Duodenal mucosa (tissue), 2 donors: ENCODE data around the gene TFR2.

Experiments used
- H3K27ac ChIP-seq: one replicate; pipeline ENCODE4 v1.7.0; 2013; ENCODE audit warnings: low read depth, low read length
- H3K27me3 ChIP-seq, 2 donors: one replicate each; pipeline ENCODE4 v1.7.0; 2013; ENCODE audit warnings: low read length in 2 of 2, control low read depth in 1 of 2; ENCODE audit not compliant: insufficient read depth in 2 of 2, control insufficient read depth in 1 of 2
- H3K36me3 ChIP-seq, 2 donors: one replicate each; pipeline ENCODE4 v1.7.0; 2013; ENCODE audit warnings: low read length in 2 of 2, control low read depth in 1 of 2; ENCODE audit not compliant: insufficient read depth in 2 of 2, control insufficient read depth in 1 of 2
- H3K4me1 ChIP-seq, 2 donors: one replicate each; pipeline ENCODE4 v1.7.0; 2013; ENCODE audit warnings: low read length in 2 of 2, control low read depth in 1 of 2; ENCODE audit not compliant: insufficient read depth in 2 of 2, control insufficient read depth in 1 of 2
- H3K4me3 ChIP-seq, 2 donors: one replicate each; pipeline ENCODE4 v1.7.0; 2013; ENCODE audit warnings: low read length in 2 of 2, low read depth in 1 of 2
- H3K9ac ChIP-seq, 2 donors: one replicate each; pipeline ENCODE4 v1.7.0; 2013; ENCODE audit warnings: low read length in 2 of 2, low read depth in 1 of 2
- H3K9me3 ChIP-seq, 2 donors: one replicate each; pipeline ENCODE4 v1.7.0; 2013; ENCODE audit warnings: low read length in 2 of 2, control low read depth in 1 of 2; ENCODE audit not compliant: control insufficient read depth in 1 of 2

The TFR2 gene

DNA sequence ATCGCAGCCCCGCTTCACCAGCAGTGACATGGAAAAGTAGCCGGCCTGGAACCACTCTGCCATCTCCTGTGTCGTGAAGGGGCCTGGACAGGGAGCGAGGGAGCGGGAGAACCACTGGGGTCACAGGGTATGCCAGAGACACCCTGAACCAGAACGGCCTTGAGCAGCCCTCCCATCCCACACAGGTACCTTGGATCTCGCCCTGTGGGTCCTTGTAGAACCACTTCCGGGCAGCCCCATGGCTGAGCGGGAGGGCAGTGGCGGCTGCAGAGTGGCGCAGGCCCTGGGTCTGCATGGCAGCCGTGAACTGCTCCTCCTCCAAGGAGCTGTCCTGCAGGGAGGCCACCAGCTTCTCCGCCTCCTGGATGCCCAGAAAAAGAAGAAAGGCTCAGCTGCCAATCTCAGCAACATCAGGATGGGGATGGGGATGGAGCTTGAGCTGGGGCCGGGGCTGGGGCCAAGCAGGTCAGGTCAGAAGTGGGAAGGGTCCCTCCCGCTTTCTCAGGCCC, 43.2 kb upstream of the TFR2 start:
- peaks cover 20 to 87% of the 10 kb centered on the region in 2 donors for H3K36me3 ChIP-seq
- H3K4me3 ChIP-seq: no peak overlapping the region
- no peaks in the 10 kb centered on the region for H3K9me3 ChIP-seq
- no peak overlapping the region for H3K9ac ChIP-seq
- H3K27me3 ChIP-seq: no peaks in the 10 kb centered on the region
- no peak overlapping the region for H3K27ac ChIP-seq
- no peaks in the 10 kb centered on the region for H3K4me1 ChIP-seq

- H3K4me1 ChIP-seq: no peaks in the 10 kb centered on the region
- H3K4me3 ChIP-seq: no peak overlapping the region
- H3K27me3 ChIP-seq: no peaks in the 10 kb centered on the region
- peaks cover 20 to 85% of the 10 kb centered on the region in 2 donors for H3K36me3 ChIP-seq
- H3K9ac ChIP-seq: no peak overlapping the region
- no peak overlapping the region for H3K27ac ChIP-seq
- no peaks in the 10 kb centered on the region for H3K9me3 ChIP-seq
Measured at GRCh38 chr7:100683659-100684533, 42.5 kb upstream of the TFR2 start.

DNA sequence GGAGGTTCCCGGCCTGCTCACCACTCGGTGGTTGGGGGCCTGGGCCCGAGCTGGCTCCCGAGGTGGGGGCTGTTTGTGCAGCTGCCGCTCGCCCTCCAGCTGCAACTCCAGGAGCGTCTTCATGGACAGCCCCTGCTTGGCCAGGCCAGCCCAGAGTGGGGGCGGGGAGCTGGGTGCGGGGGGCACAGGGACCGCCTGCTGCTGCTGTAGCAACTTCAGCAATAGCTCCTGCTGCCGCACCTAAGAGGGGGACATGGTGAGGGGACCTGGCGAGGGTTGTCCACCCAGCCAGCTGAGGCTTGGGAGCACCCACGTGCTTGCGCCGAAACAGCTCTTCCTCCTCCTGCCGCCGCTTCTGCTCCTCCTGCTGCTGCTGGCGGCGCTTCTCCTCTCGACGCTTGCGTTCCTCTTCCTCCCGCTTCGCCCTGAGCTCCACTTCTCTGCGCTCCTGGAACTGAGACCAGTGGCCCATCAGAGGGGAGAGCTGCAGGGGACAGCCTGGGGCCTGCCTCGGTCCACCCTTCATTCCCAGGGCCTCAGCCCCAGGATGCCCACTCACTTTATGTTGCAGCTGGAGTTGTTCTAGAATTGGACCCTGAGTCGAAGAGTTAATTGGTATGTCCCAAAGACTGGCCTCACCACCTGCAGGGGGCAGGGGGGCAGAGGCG, 41.8 kb upstream of the TFR2 start:
- no peaks in the 10 kb centered on the region for H3K27me3 ChIP-seq
- H3K27ac ChIP-seq: no peak overlapping the region
- H3K9ac ChIP-seq: no peak overlapping the region
- peaks cover 26 to 83% of the 10 kb centered on the region in 2 donors for H3K36me3 ChIP-seq
- no peak overlapping the region for H3K4me3 ChIP-seq
- H3K4me1 ChIP-seq: no peaks in the 10 kb centered on the region
- no peaks in the 10 kb centered on the region for H3K9me3 ChIP-seq

- Histone ChIP-seq H3K4me1 (peaks cover 0 to 4% of the 10 kb centered on the region in 2 donors), H3K9ac (no peak overlapping the region), H3K9me3 (no peaks in the 10 kb centered on the region), H3K27me3 (no peaks in the 10 kb centered on the region), H3K27ac (no peak overlapping the region), H3K4me3 (no peak overlapping the region), H3K36me3 (peaks cover 34 to 84% of the 10 kb centered on the region in 2 donors)
Measured at GRCh38 chr7:100682228-100682741, 40.9 kb upstream of the TFR2 start.

DNA sequence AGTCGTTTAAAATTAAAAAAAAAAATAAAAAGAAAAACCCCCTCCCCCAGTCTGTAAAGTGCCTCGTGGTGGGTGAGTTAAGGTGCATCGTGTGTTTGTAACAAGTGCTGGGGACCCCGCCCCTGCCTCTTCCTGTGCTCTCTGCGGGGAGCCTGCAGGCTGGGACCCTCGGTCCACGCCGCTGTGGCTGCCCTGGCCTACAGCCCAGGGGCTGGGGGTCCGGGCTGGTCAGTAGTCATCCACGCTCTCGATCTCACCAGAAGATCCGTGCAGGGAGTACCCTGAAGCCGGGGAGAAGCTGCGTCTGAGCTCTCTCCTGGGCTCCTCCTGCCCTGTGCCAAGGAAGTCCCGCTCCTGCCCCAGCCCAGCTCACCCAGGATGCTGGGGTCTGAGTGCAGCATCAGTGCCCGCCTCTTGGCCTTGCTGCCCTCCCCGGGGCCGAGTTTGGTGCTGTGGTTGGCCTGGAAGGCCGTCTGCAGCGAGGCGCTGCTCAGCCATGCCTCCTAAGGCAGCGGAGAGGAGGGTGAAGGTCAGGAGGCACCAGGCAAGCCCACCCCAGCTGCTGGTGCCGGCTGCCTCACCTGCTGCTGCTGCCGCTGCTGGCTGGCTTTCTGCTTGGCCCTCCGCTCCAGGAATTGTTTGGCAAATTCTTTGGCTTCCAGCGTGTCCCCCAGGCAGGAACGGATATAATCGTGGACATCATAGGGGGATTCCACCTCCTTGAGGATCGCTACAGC, 40.3 kb upstream of the TFR2 start:
- Histone ChIP-seq H3K4me3 (no peak overlapping the region), H3K9ac (no peak overlapping the region), H3K4me1 (peaks cover 0 to 6% of the 10 kb centered on the region in 2 donors), H3K36me3 (peaks cover 34 to 84% of the 10 kb centered on the region in 2 donors), H3K27ac (no peak overlapping the region), H3K9me3 (no peaks in the 10 kb centered on the region), H3K27me3 (no peaks in the 10 kb centered on the region)

DNA sequence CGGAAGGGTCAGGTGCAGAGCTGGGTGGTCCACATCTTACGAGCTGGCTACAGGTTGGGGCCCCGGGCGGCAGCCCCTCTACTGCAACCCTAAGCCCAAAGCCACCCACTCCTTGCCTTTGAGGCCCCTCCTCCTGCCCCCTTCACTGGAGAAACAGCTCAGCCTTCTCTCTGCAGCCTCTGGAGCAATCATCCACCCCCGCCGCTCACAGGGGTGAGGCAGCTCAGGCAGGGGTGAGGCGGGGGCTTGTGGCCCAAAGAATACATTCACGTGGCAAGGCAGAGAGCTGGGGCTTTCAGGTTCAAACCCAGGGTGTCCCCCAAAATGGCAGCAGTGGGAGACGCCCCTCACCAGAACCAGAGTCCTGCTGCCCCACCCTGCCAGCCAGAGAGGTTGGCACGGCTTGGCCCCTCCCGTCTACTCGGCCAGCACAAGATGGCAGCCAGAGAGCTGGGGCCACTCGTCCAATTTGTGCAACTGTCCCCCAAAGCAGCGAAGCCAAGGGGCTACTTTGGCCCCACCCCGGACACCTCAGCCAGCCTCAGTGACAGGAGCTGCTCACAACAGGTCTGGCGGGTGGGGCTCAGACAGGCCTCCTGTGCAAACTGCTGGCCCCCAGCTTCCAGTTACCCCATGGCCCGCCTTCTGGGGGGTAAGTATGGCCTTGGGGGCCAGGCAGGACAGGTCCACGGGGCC, 39.4 kb upstream of the TFR2 start:
- no peak overlapping the region for H3K27ac ChIP-seq
- H3K4me3 ChIP-seq: no peak overlapping the region
- no peaks in the 10 kb centered on the region for H3K9me3 ChIP-seq
- H3K27me3 ChIP-seq: no peaks in the 10 kb centered on the region
- H3K9ac ChIP-seq: no peak overlapping the region
- H3K4me1 ChIP-seq: peaks cover 5 to 10% of the 10 kb centered on the region in 2 donors
- peaks cover 26 to 81% of the 10 kb centered on the region in 2 donors for H3K36me3 ChIP-seq

DNA sequence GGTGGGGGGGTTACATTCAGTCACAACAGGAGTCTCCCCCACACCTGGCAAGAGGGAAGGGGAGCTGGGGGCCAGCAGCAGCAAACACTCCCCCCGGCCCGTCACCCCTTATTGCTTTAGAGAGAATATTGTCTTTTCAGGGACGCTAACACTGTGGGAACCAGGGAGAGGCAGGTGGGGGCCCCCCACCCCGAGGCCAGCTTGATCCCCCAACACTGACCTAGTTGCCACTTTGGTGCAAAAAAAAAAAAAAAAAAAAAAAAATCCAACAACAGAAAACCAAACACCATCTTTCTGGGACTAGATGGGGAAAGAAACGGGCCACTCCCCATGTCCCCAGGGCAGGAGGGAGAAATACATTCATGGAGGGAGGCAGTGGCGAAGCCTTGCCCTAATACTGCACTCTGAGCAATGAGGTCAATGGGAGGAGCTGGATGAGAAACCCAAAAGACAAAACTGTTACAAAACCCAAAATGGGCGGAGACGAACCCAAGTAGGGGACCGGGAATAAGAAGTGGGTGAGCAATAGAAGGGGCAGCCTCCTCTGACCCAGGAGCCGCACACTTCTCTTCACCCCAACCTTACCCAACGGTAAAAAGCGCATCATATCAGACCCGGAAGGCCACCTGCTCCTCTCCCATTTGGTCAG, 38.7 kb upstream of the TFR2 start:
- no peaks in the 10 kb centered on the region for H3K27me3 ChIP-seq
- H3K27ac ChIP-seq: no peak overlapping the region
- H3K4me3 ChIP-seq: no peak overlapping the region
- no peak overlapping the region for H3K9ac ChIP-seq
- peaks cover 22 to 74% of the 10 kb centered on the region in 2 donors for H3K36me3 ChIP-seq
- H3K9me3 ChIP-seq: no peaks in the 10 kb centered on the region
- peaks cover 5 to 10% of the 10 kb centered on the region in 2 donors for H3K4me1 ChIP-seq

DNA sequence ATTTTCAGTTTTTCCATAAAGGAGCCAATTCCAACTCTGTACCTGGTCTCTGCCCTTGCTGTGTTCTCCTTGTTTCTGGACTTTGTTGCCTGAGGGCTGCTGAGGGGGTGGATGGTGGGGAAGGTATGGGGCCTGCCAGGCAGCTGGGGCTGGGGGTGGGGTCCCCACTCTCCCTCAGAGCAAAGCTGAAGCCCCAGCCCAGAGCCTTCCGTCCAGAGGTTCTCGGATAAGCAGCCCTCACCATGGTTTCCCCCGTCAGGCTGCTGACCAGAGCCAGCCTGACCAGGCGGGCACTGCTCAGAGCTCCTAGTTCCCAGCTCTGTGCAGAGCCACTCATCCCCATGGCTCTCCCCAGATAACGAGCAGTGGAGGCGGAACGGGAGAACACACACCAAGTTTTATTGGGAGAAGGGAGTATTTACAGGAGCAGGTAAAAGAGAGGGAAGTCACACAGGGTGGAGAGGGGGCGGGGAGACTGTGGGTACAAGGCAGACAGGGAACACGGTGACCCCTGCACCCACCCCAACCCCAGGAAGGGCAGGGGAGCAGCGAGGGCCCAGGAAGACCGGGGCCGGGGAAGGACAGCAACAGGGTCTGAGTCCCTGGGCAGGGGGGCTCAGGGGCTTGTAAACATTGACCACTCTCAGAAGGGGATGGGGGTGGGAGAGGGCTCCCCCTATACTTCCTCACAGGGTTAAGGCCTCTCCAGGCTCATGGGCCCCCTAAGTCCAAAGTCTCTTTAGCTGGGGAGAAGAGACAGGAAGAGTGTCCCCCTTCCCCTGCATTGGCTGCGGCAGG, 38.0 kb upstream of the TFR2 start:
- H3K4me3 ChIP-seq: no peak overlapping the region
- no peaks in the 10 kb centered on the region for H3K9me3 ChIP-seq
- H3K9ac ChIP-seq: no peak overlapping the region
- peaks cover 5 to 10% of the 10 kb centered on the region in 2 donors for H3K4me1 ChIP-seq
- H3K27me3 ChIP-seq: no peaks in the 10 kb centered on the region
- peaks cover 17 to 68% of the 10 kb centered on the region in 2 donors for H3K36me3 ChIP-seq
- H3K27ac ChIP-seq: no peak overlapping the region
